H1 (cell line): ENCODE data around the gene OSR1. TPM values are rescaled to one million over a fixed set of nuclear protein-coding genes. Genes with fewer than 3 reads are reported as not detected.

Experiments used
- CTCF ChIA-PET: fragments of 300-600 bp; sonication (Branson Sonifier 250); formaldehyde crosslinking; loops from one replicate; lab custom pipeline; 2021; ENCODE audit not compliant: partially characterized antibody; lab: Charles Lee
- POLR2A ChIA-PET: fragments of 300-600 bp; sonication (Branson Sonifier 250); formaldehyde crosslinking; loops from one replicate; lab custom pipeline; 2021; ENCODE audit warnings: inconsistent platforms; ENCODE audit not compliant: partially characterized antibody; lab: Charles Lee
- DNase-seq, 2 experiments: peaks; one replicate each; pipeline versions ENCODE4 v3.0.0 to v3.0.0-alpha.2; 2010 to 2022; ENCODE audit warnings: low spot score in 2 of 2, low read depth in 1 of 2, mixed read lengths in 1 of 2
- FAIRE-seq: peaks from 2 replicates; lab custom pipeline; 2011; peaks lifted over from hg19 to GRCh38; lab: Jason Lieb, UNC
- H2AFZ ChIP-seq: 2 replicates; pipeline ENCODE4 v1.8.1; 2012; ENCODE audit warnings: low read length, inconsistent platforms
- H2AK5ac ChIP-seq: 2 replicates; pipeline ENCODE4 v1.6.1; 2013; ENCODE audit warnings: low read depth, low read length
- H2BK120ac ChIP-seq: replicated peaks from 2 replicates; pipeline ENCODE3; 2013; ENCODE audit warnings: low read depth, low read length, inconsistent platforms
- H2BK12ac ChIP-seq: 2 replicates; pipeline ENCODE4 v1.6.1; 2013; ENCODE audit warnings: low read depth, low read length
- H2BK15ac ChIP-seq: 2 replicates; pipeline ENCODE4 v1.6.1; 2013; ENCODE audit warnings: low read length
- H2BK20ac ChIP-seq: 2 replicates; pipeline ENCODE4 v1.6.1; 2013; ENCODE audit warnings: low read length
- H2BK5ac ChIP-seq: 2 replicates; pipeline ENCODE4 v1.6.1; 2013; ENCODE audit warnings: low read depth, low read length
- H3K14ac ChIP-seq: 2 replicates; pipeline ENCODE4 v1.6.1; 2013; ENCODE audit warnings: inconsistent platforms; ENCODE audit not compliant: insufficient read length
- H3K18ac ChIP-seq: 2 replicates; pipeline ENCODE4 v1.6.1; 2013; ENCODE audit warnings: low read length; ENCODE audit errors: extremely low read depth
- H3K23ac ChIP-seq: 2 replicates; pipeline ENCODE4 v1.6.1; 2013; ENCODE audit warnings: inconsistent platforms; ENCODE audit not compliant: insufficient read length
- H3K23me2 ChIP-seq: 2 replicates; pipeline ENCODE4 v1.6.1; 2013; ENCODE audit warnings: low read depth, low read length
- H3K27ac ChIP-seq: 2 replicates; pipeline ENCODE4 v1.6.1; 2011; ENCODE audit warnings: low read depth, low read length, inconsistent platforms
- H3K27me3 ChIP-seq, 4 experiments: replicated peaks in 1 of 4; 1 replicate in 1 of 4; 2 replicates in 3 of 4; pipeline versions ENCODE4 v1.6.1 to v1.8.1; 2011 to 2013; ENCODE audit warnings: low read length in 3 of 4, mild to moderate bottlenecking in 3 of 4, inconsistent platforms in 2 of 4, mixed read lengths in 2 of 4, moderate library complexity in 1 of 4; ENCODE audit not compliant: control insufficient read depth in 3 of 4, insufficient read depth in 3 of 4; ENCODE audit errors: extremely low read depth in 1 of 4
- H3K36me3 ChIP-seq, 4 experiments: 2 replicates each; pipeline versions ENCODE4 v1.6.1 to v1.8.1; 2011 to 2013; ENCODE audit warnings: mild to moderate bottlenecking in 4 of 4, low read length in 3 of 4, moderate library complexity in 2 of 4, control low read depth in 1 of 4, inconsistent platforms in 1 of 4; ENCODE audit not compliant: insufficient read depth in 4 of 4, control insufficient read depth in 2 of 4
- H3K4ac ChIP-seq: replicated peaks from 2 replicates; pipeline ENCODE3; 2013; ENCODE audit warnings: low read length, low read depth, mixed read lengths, inconsistent platforms; ENCODE audit not compliant: insufficient read length
- H3K4me1 ChIP-seq, 4 experiments: replicated peaks in 1 of 4; 1 replicate in 1 of 4; 2 replicates in 3 of 4; pipeline versions ENCODE4 v1.6.1 to v1.8.1; 2011 to 2013; ENCODE audit warnings: low read length in 3 of 4, inconsistent platforms in 2 of 4, mixed read lengths in 1 of 4; ENCODE audit not compliant: insufficient read depth in 4 of 4, control insufficient read depth in 3 of 4
- H3K4me2 ChIP-seq, 2 experiments: 2 replicates each; pipeline versions ENCODE4 v1.6.1 to v1.8.1; 2011 to 2013; ENCODE audit warnings: low read depth in 2 of 2, low read length in 2 of 2, control low read depth in 1 of 2, inconsistent platforms in 1 of 2, mild to moderate bottlenecking in 1 of 2; ENCODE audit not compliant: insufficient read depth in 1 of 2
- H3K4me3 ChIP-seq, 4 experiments: fragments of 200-600, 300-600 bp in 1 of 4; sonication (generic), shearing (Covaris generic), sonication (Bioruptor Twin) in 1 of 4; 2 replicates each; pipeline versions ENCODE4 v1.5.1 to v1.8.1; 2011 to 2016; ENCODE audit warnings: low read length in 4 of 4, low read depth in 3 of 4, control low read depth in 2 of 4, inconsistent platforms in 2 of 4, mild to moderate bottlenecking in 2 of 4, mixed read lengths in 1 of 4, moderate library complexity in 1 of 4; ENCODE audit not compliant: insufficient read depth in 2 of 4; ENCODE audit errors: extremely low read depth in 1 of 4
- H3K56ac ChIP-seq: replicated peaks from 2 replicates; pipeline ENCODE3; 2013; ENCODE audit warnings: low read depth, mild to moderate bottlenecking, mixed read lengths, low read length, inconsistent platforms; ENCODE audit not compliant: insufficient read length
- H3K79me1 ChIP-seq: 2 replicates; pipeline ENCODE4 v1.6.1; 2013; ENCODE audit warnings: low read depth, low read length, control low read depth
- H3K79me2 ChIP-seq, 2 experiments: 2 replicates each; pipeline versions ENCODE4 v1.6.1 to v1.8.1; 2012 to 2013; ENCODE audit warnings: low read length in 2 of 2, mild to moderate bottlenecking in 2 of 2, inconsistent platforms in 1 of 2; ENCODE audit not compliant: insufficient read depth in 2 of 2, control insufficient read depth in 1 of 2
- H3K9ac ChIP-seq, 4 experiments: replicated peaks in 1 of 4; 1 replicate in 1 of 4; 2 replicates in 3 of 4; pipeline versions ENCODE4 v1.6.1 to v1.8.1; 2011 to 2013; ENCODE audit warnings: low read depth in 3 of 4, low read length in 3 of 4, control low read depth in 2 of 4, mild to moderate bottlenecking in 2 of 4, moderate library complexity in 2 of 4, inconsistent platforms in 1 of 4; ENCODE audit errors: extremely low read depth in 1 of 4
- H3K9me3 ChIP-seq, 2 experiments: 2 replicates each; pipeline versions ENCODE4 v1.6.1 to v1.8.1; 2012 to 2013; ENCODE audit warnings: mild to moderate bottlenecking in 2 of 2, moderate library complexity in 2 of 2, control low read depth in 1 of 2, inconsistent platforms in 1 of 2, low read depth in 1 of 2, low read length in 1 of 2, mixed read lengths in 1 of 2; ENCODE audit not compliant: insufficient read depth in 2 of 2
- H4K20me1 ChIP-seq, 2 experiments: replicated peaks in 1 of 2; 2 replicates each; pipeline versions ENCODE3 to v1.8.1; 2011 to 2013; ENCODE audit warnings: inconsistent platforms in 2 of 2, low read length in 2 of 2, mild to moderate bottlenecking in 1 of 2; ENCODE audit not compliant: insufficient read depth in 2 of 2, control insufficient read depth in 1 of 2
- H4K5ac ChIP-seq: 2 replicates; pipeline ENCODE4 v1.6.1; 2013; ENCODE audit warnings: low read length, low read depth, mixed read lengths, inconsistent platforms; ENCODE audit not compliant: insufficient read length
- H4K8ac ChIP-seq: 2 replicates; pipeline ENCODE4 v1.8.0; 2013; ENCODE audit warnings: mild to moderate bottlenecking, moderate library complexity, low read length, inconsistent platforms; ENCODE audit not compliant: insufficient read depth; ENCODE audit errors: extremely low read depth
- H4K91ac ChIP-seq: replicated peaks from 2 replicates; pipeline ENCODE3; 2013; ENCODE audit warnings: low read length, mixed read lengths, inconsistent platforms; ENCODE audit not compliant: insufficient read length
- CEBPB ChIP-seq: IDR thresholded peaks from 2 replicates; pipeline ENCODE4 v1.6.1; 2012; ENCODE audit warnings: low read depth, low read length
- CHD2 ChIP-seq: IDR thresholded peaks from 2 replicates; pipeline ENCODE4 v1.6.1; 2012; ENCODE audit warnings: low read length, improper control_type of control experiment
- CTCF ChIP-seq, 3 experiments: IDR thresholded peaks; 1 replicate in 2 of 3; 2 replicates in 1 of 3; pipeline versions ENCODE4 v1.5.1 to v1.6.1; 2011; ENCODE audit warnings: low read length in 3 of 3, mild to moderate bottlenecking in 3 of 3, inconsistent platforms in 2 of 3, low read depth in 1 of 3, moderate library complexity in 1 of 3; ENCODE audit not compliant: insufficient read depth in 1 of 3; ENCODE audit errors: control extremely low read depth in 1 of 3
- GTF2F1 ChIP-seq: IDR thresholded peaks from 2 replicates; pipeline ENCODE4 v1.6.1; 2012; ENCODE audit warnings: low read depth, low read length, improper control_type of control experiment, borderline replicate concordance
- RAD21 ChIP-seq, 2 experiments: IDR thresholded peaks in 1 of 2; conservative IDR thresholded peaks in 1 of 2; 2 replicates each; pipeline ENCODE4 v1.6.1; 2011; ENCODE audit warnings: low read depth in 2 of 2, low read length in 2 of 2, improper control_type of control experiment in 1 of 2, inconsistent platforms in 1 of 2, mild to moderate bottlenecking in 1 of 2, moderate library complexity in 1 of 2
- SUZ12 ChIP-seq: fragments of 200-600 bp; sonication (generic); IDR thresholded peaks from 2 replicates; pipeline ENCODE4 v1.6.1; 2012; ENCODE audit warnings: mild to moderate bottlenecking, inconsistent platforms, low read length, moderate library complexity, mixed read lengths
- WGBS, 2 experiments: shearing (Covaris generic) in 1 of 2; methylation state at CpG; one replicate each; pipeline versions ENCODE4 v1.1.6 to v1.1.7; 2013 to 2015; ENCODE audit warnings: low lambda C conversion rate in 2 of 2, mixed read lengths in 2 of 2, inconsistent platforms in 1 of 2, low coverage in 1 of 2, missing lambda C conversion rate in 1 of 2; ENCODE audit not compliant: insufficient replicate concordance in 2 of 2, insufficient coverage in 1 of 2, insufficient read length in 1 of 2; ENCODE audit errors: extremely low coverage in 1 of 2, missing lambda C conversion rate in 1 of 2; 5-methylcytosine and 5-hydroxymethylcytosine counted together
- polyA plus RNA-seq, 7 experiments: library from polyadenylated mRNA; depleted of rRNA in 3 of 7; stranded (reverse) in 5 of 7; unstranded in 2 of 7; fragments of >200 nt in 5 of 7; fragments of 200-250 nt in 2 of 7; gene quantifications; 1 replicate in 5 of 7; 2 replicates in 1 of 7; 4 replicates in 1 of 7; pipeline versions ENCODE4 v1.2.1 to v1.2.3, GENCODE V29; 2011 to 2013; ENCODE audit warnings: missing spikeins in 2 of 7, mixed read lengths in 2 of 7
- total RNA-seq: library from RNA; stranded (reverse); fragmentation: NEBNext Ultra II Directional; extraction: Animal tissue kit (Norgen Biotek cat#: 25700); gene quantifications from 2 replicates; pipeline ENCODE4 v1.2.1, GENCODE V29; 2021
- TF ChIP-seq, protein P1 (sequence below): IDR thresholded peaks from 2 replicates; pipeline ENCODE4 v1.6.1; 2012; ENCODE audit warnings: inconsistent platforms

The OSR1 gene
- total and polyA plus RNA-seq, 2 of the 8 experiments (the other 6 are each of a cell fraction or from before 2014, with no cell fraction given): 0.05 to 0.22 TPM

- Histone ChIP-seq H2BK15ac (no peak overlapping the region), H4K20me1 (peaks cover 23 to 39% of the 10 kb centered on the region in 2 experiments), H3K27me3 (peaks cover 92 to 99% (median 98%) of the 10 kb centered on the region in 4 experiments), H3K36me3 (0 out of 8 replicates have a peak, but pooled peaks cover 0 to 6% (median 0%) of the 10 kb centered on the region in 4 experiments), H2BK120ac (no peak overlapping the region), H3K56ac (no peak overlapping the region), H4K5ac (no peak overlapping the region), H3K27ac (no peak overlapping the region), H3K14ac (no peak overlapping the region), H2BK12ac (peak overlapping the region; percentile 68; the same call in 1 of the 2 replicates), H3K9ac (no peak overlapping the region), H4K8ac (peak overlapping the region; percentile 66; the same call in 1 of the 2 replicates), H2AK5ac (0 out of 2 replicates have a peak overlapping the region, but pooled peaks have one; percentile 13), H3K4ac (no peak overlapping the region), H3K79me1 (no peaks in the 10 kb centered on the region; the same call in 1 of the 2 replicates), H2BK20ac (no peak overlapping the region), H3K23me2 (no peaks in the 10 kb centered on the region; the same call in 1 of the 2 replicates), H3K23ac (no peak overlapping the region), H3K79me2 (no peaks in the 10 kb centered on the region), H4K91ac (no peak overlapping the region), H3K4me1 (peaks cover 6 to 42% (median 24%) of the 10 kb centered on the region in 4 experiments), H3K4me2 (peak overlapping the region; percentile 42 to 82), H3K4me3 (peak overlapping the region in 1 of 4 experiments; percentile 37; a peak in 1 of 8 replicates), H3K9me3 (no peaks in the 10 kb centered on the region), H2AFZ (no peak overlapping the region), H2BK5ac (no peak overlapping the region), H3K18ac (no peak overlapping the region; the same call in 1 of the 2 replicates)
- CTCF ChIA-PET: interaction anchor here (0.5 to 7.5 kb wide), 13 partner anchors 7 to 833 kb away, joined by 3 to 104 read pairs (median 4); partner anchors contain the start of gene OSR1
- DNase-seq (no peak), FAIRE-seq (no peak)
- POLR2A ChIA-PET: interaction anchor here (0.8 to 0.9 kb wide), 2 partner anchors 8 to 375 kb away, joined by 3 to 6 read pairs; no protein-coding TSS in a partner anchor
- 12% methylated on average over 40 of the region's 40 CpGs; no CpG with 5 or more reads in 1 of the 2 experiments for WGBS, 2 experiments
- TF ChIP-seq CTCF (IDR thresholded peaks at IDR 0.05; ENCODE audit: control extremely low read depth in 1 of 3, insufficient read depth in 1 of 3, low read depth in 1 of 3, low read length in 3 of 3): peak in 2 of 3 experiments; percentile 26 to 43; a peak in 2 of 4 replicates
- TF ChIP-seq SUZ12: peak; percentile 89
- 0 out of 2 replicates have a peak, but pooled peaks have one; percentile 29 for TF ChIP-seq CHD2
- TF ChIP-seq, protein P1, sequence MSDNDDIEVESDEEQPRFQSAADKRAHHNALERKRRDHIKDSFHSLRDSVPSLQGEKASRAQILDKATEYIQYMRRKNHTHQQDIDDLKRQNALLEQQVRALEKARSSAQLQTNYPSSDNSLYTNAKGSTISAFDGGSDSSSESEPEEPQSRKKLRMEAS: no peak; the same call in 1 of the 2 replicates
- no peak for TF ChIP-seq GTF2F1
- peak; percentile 33 to 36; a peak in 2 of 4 replicates for TF ChIP-seq RAD21 (IDR thresholded peaks at IDR 0.05 in 1 of 2, conservative IDR thresholded peaks at IDR 0.05 in 1 of 2; ENCODE audit: low read depth in 2 of 2, low read length in 2 of 2)
- TF ChIP-seq CEBPB: no peak
Observed at GRCh38 chr2:19352946-19353720, 5.3 kb downstream of the OSR1 start.
